B cell (primary cell): ENCODE data around the gene TANK.

ENCODE experiments used
- EZH2 ChIP-seq: IDR thresholded peaks from 2 replicates; pipeline ENCODE4 v1.6.1; 2012; ENCODE audit warnings: borderline replicate concordance, low read depth, mild to moderate bottlenecking, moderate library complexity, low read length; ENCODE audit not compliant: insufficient read depth, poor library complexity, severe bottlenecking
- TF ChIP-seq, protein P1 (sequence below): fragments of 200-600 bp; IDR thresholded peaks from one replicate; pipeline ENCODE4 v1.8.0; 2022; ENCODE audit warnings: antibody characterized with exemption, mild to moderate bottlenecking

DNA sequence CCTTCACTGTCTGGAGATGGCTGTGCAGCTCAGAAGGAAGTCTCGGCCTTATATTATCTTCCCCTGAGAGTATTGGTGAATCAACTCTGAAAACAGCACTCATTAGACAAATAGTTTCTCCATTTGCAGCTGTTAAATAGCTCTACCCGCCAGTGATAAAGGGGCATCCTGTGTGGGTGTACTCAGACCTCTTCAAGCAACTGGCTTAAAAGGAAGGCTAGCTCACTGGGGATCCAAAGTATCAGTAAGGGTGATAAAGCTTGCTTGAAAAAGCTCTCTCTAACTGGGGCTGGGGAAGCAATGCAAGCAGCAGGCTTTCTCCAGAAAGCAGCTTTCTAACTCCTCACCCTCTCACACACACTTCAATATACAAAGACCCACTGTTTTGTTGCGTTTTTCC is 83.1 kb downstream of the TANK start:
- TF ChIP-seq, protein P1, sequence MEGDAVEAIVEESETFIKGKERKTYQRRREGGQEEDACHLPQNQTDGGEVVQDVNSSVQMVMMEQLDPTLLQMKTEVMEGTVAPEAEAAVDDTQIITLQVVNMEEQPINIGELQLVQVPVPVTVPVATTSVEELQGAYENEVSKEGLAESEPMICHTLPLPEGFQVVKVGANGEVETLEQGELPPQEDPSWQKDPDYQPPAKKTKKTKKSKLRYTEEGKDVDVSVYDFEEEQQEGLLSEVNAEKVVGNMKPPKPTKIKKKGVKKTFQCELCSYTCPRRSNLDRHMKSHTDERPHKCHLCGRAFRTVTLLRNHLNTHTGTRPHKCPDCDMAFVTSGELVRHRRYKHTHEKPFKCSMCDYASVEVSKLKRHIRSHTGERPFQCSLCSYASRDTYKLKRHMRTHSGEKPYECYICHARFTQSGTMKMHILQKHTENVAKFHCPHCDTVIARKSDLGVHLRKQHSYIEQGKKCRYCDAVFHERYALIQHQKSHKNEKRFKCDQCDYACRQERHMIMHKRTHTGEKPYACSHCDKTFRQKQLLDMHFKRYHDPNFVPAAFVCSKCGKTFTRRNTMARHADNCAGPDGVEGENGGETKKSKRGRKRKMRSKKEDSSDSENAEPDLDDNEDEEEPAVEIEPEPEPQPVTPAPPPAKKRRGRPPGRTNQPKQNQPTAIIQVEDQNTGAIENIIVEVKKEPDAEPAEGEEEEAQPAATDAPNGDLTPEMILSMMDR, result no peak
- no peak for TF ChIP-seq EZH2
